Naive thymus-derived CD4-positive, alpha-beta T cell (primary cell): ENCODE results near the gene CRYGS. TPM values are rescaled to one million over a fixed set of nuclear protein-coding genes. Genes with fewer than 3 reads are reported as not detected.
A peak's percentile ranks its signal among the peaks of the same experiment; 100 is the strongest.
"Not testable (repeated sequence)": the region's sequence is repeated elsewhere in the genome, so short reads cannot be mapped to it uniquely, and the experiment has no call there.

Experiments used
- ATAC-seq: fragments of 150-1000 bp; cut with Tn5 transposase; 2 replicates; pipeline ENCODE4 v1.10.0; 2021; ENCODE audit warnings: mild to moderate bottlenecking, moderate library complexity
- CTCF ChIA-PET: fragments of 350-600 bp; sonication (Branson Sonifier 250); formaldehyde crosslinking; loops from one replicate; lab custom pipeline; 2021; ENCODE audit warnings: antibody characterized with exemption; lab: Charles Lee
- POLR2A ChIA-PET: fragments of 350-600 bp; sonication (Branson Sonifier 250); formaldehyde crosslinking; loops from one replicate; lab custom pipeline; 2021; ENCODE audit warnings: antibody characterized with exemption, inconsistent platforms; lab: Charles Lee
- DNase-seq, 9 donors: peaks; one replicate each; pipeline versions ENCODE4 v3.0.0 to v3.0.0-alpha.2; 2020 to 2022; ENCODE audit warnings: mixed read lengths in 1 of 9
- H3K27ac ChIP-seq: one replicate; pipeline ENCODE4 v1.7.0; 2013; ENCODE audit warnings: mild to moderate bottlenecking, low read depth, low read length, moderate library complexity
- H3K27me3 ChIP-seq, 2 donors: one replicate each; pipeline ENCODE4 v1.7.0; 2013; ENCODE audit warnings: low read length in 2 of 2, mild to moderate bottlenecking in 2 of 2, moderate library complexity in 2 of 2; ENCODE audit not compliant: control insufficient read depth in 2 of 2, insufficient read depth in 2 of 2
- H3K36me3 ChIP-seq, 3 experiments: 1 replicate in 2 of 3; 2 replicates in 1 of 3; pipeline ENCODE4 v1.7.0; 2013; ENCODE audit warnings: low read length in 3 of 3, mild to moderate bottlenecking in 3 of 3, moderate library complexity in 1 of 3; ENCODE audit not compliant: insufficient read depth in 3 of 3, control insufficient read depth in 2 of 3
- H3K4me1 ChIP-seq, 2 donors: one replicate each; pipeline ENCODE4 v1.7.0; 2013; ENCODE audit warnings: low read length in 2 of 2, mild to moderate bottlenecking in 2 of 2, moderate library complexity in 1 of 2; ENCODE audit not compliant: control insufficient read depth in 2 of 2, insufficient read depth in 2 of 2
- H3K4me3 ChIP-seq: 2 replicates; pipeline ENCODE4 v1.7.0; 2013; ENCODE audit warnings: mild to moderate bottlenecking, low read length
- H3K9me3 ChIP-seq, 3 experiments: 1 replicate in 2 of 3; 2 replicates in 1 of 3; pipeline ENCODE4 v1.7.0; 2013; ENCODE audit warnings: low read length in 3 of 3; ENCODE audit not compliant: control insufficient read depth in 2 of 3
- H3K27ac Mint-ChIP-seq, 9 donors: one replicate each; pipeline ENCODE4 v1.8.0; 2020 to 2022; ENCODE audit warnings: mixed read lengths in 9 of 9, mild to moderate bottlenecking in 8 of 9, moderate library complexity in 5 of 9, inconsistent platforms in 2 of 9
- H3K27me3 Mint-ChIP-seq, 5 donors: one replicate each; pipeline ENCODE4 v1.8.0; 2021 to 2022; ENCODE audit warnings: mixed read lengths in 5 of 5, mild to moderate bottlenecking in 1 of 5
- H3K36me3 Mint-ChIP-seq, 5 donors: one replicate each; pipeline ENCODE4 v1.8.0; 2020 to 2022; ENCODE audit warnings: mixed read lengths in 5 of 5, mild to moderate bottlenecking in 3 of 5, inconsistent platforms in 1 of 5
- H3K4me1 Mint-ChIP-seq, 7 donors: one replicate each; pipeline ENCODE4 v1.8.0; 2020 to 2022; ENCODE audit warnings: mixed read lengths in 7 of 7, mild to moderate bottlenecking in 3 of 7, inconsistent platforms in 1 of 7
- H3K4me3 Mint-ChIP-seq, 10 donors: one replicate each; pipeline ENCODE4 v1.8.0; 2020 to 2022; ENCODE audit warnings: mild to moderate bottlenecking in 10 of 10, mixed read lengths in 10 of 10, moderate library complexity in 6 of 10, inconsistent platforms in 2 of 10
- H3K9me3 Mint-ChIP-seq, 11 donors: one replicate each; pipeline ENCODE4 v1.8.0; 2020 to 2022; ENCODE audit warnings: mixed read lengths in 11 of 11, mild to moderate bottlenecking in 4 of 11, inconsistent platforms in 1 of 11, moderate library complexity in 1 of 11
- intact Hi-C, 2 donors: fragments of 100-400 bp; cut with micrococcal nuclease; formaldehyde crosslinking; loops; one replicate each; pipeline ENCODE4 v1.15.1; 2023
- polyA plus RNA-seq, 2 donors: library from polyadenylated mRNA; unstranded; fragments of 300-500 nt; fragmentation: Illumina TruSeq; gene quantifications; one replicate each; pipeline ENCODE4 v1.2.3, GENCODE V29; 2021
- total RNA-seq, 6 experiments: library from RNA in 5 of 6; stranded (reverse) in 5 of 6; gene quantifications; 1 replicate in 5 of 6; 2 replicates in 1 of 6; pipeline ENCODE4 v1.2.3 and lab custom pipeline; 2021 to 2026

Gene CRYGS
- total and polyA plus RNA-seq, 7 experiments from 2014 or later: 0.26 to 13.9 (median 4.5) TPM; not detected in 1

GRCh38 chr3:186536883-186537844 lies 7.0 kb downstream of the CRYGS start:
- Histone ChIP-seq H3K4me1 (peaks cover 17 to 18% of the 10 kb centered on the region in 2 donors), H3K27me3 (no peaks in the 10 kb centered on the region), H3K36me3 (no peaks in the 10 kb centered on the region), H3K9me3 (no peaks in the 10 kb centered on the region), H3K4me3 (no peak overlapping the region), H3K27ac (no peak overlapping the region)
- ChIA-PET POLR2A (no interaction called here), CTCF (interaction anchor here (0.6 to 2.7 kb wide), 5 partner anchors 15 to 559 kb away, joined by 3 to 14 read pairs (median 5); no protein-coding TSS in a partner anchor)
- ATAC-seq: no peak
- intact Hi-C loops: loop anchor here in 1 of 2 donors (10.0 kb wide), 1 partner anchor 122 kb away; no protein-coding TSS in a partner anchor
- Mint-ChIP-seq H3K27me3 (no peaks in the 10 kb centered on the region), H3K27ac (peak overlapping the region in 2 of 9 donors; percentile 53 to 57), H3K4me3 (no peak overlapping the region), H3K9me3 (no peaks in the 10 kb centered on the region), H3K4me1 (peaks cover 20 to 40% (median 28%) of the 10 kb centered on the region in 7 donors), H3K36me3 (peaks cover 0 to 3% (median 0%) of the 10 kb centered on the region in 5 donors)
- no peak for DNase-seq

GRCh38 chr3:186534113-186534669 lies 10.0 kb downstream of the CRYGS start:
- ChIA-PET CTCF (interaction anchor here (1.0 to 1.1 kb wide), 2 partner anchors 16 to 684 kb away, joined by 3 to 6 read pairs; no protein-coding TSS in a partner anchor), POLR2A (interaction anchor here (1.1 kb wide), 1 partner anchor 16 kb away, joined by 3 read pairs; no protein-coding TSS in a partner anchor)
- Mint-ChIP-seq H3K36me3 (peaks cover 0 to 4% (median 3%) of the 10 kb centered on the region in 5 donors), H3K27ac (peak overlapping the region in 5 of 9 donors; percentile 10 to 87 (median 51)), H3K4me1 (peaks cover 20 to 38% (median 34%) of the 10 kb centered on the region in 7 donors), H3K27me3 (no peaks in the 10 kb centered on the region), H3K4me3 (peak overlapping the region in 6 of 10 donors; percentile 14 to 48 (median 35)), H3K9me3 (peaks cover 0 to 3% (median 0%) of the 10 kb centered on the region in 11 donors)
- Histone ChIP-seq H3K4me3 (no peak overlapping the region), H3K27ac (no peak overlapping the region), H3K9me3 (no peaks in the 10 kb centered on the region), H3K27me3 (no peaks in the 10 kb centered on the region), H3K4me1 (peaks cover 14 to 22% of the 10 kb centered on the region in 2 donors), H3K36me3 (no peaks in the 10 kb centered on the region)
- DNase-seq (peak in 4 of 9 donors; percentile 25 to 61 (median 43)), ATAC-seq (peak; percentile 92)
- intact Hi-C loops: loop anchor here (1.0 to 10.0 kb wide), 4 partner anchors 15 to 383 kb away; no protein-coding TSS in a partner anchor

- no peak overlapping the region for H3K4me3 Mint-ChIP-seq
- no peak for DNase-seq
- intact Hi-C loops: loop anchor here in 1 of 2 donors (10.0 kb wide), 1 partner anchor 118 kb away; no protein-coding TSS in a partner anchor
Measured at GRCh38 chr3:186532598-186533072, 11.5 kb downstream of the CRYGS start.

GRCh38 chr3:186531694-186532093 lies 12.5 kb downstream of the CRYGS start:
- H3K4me3 Mint-ChIP-seq, H3K36me3 ChIP-seq, H3K4me3 ChIP-seq, ATAC-seq, DNase-seq, H3K27me3 ChIP-seq, H3K9me3 Mint-ChIP-seq, H3K27me3 Mint-ChIP-seq, CTCF ChIA-PET, H3K9me3 ChIP-seq, H3K27ac Mint-ChIP-seq, H3K27ac ChIP-seq: not testable (repeated sequence)
- Mint-ChIP-seq H3K36me3 (peaks cover 3 to 13% (median 8%) of the 10 kb centered on the region in 5 donors), H3K4me1 (peaks cover 34 to 55% (median 39%) of the 10 kb centered on the region in 7 donors)
- POLR2A ChIA-PET: interaction anchor here (1.3 kb wide), 1 partner anchor 12 kb away, joined by 4 read pairs; no protein-coding TSS in a partner anchor
- peaks cover 14 to 28% of the 10 kb centered on the region in 2 donors for H3K4me1 ChIP-seq
- intact Hi-C loops: loop anchor here in 1 of 2 donors (10.0 kb wide), 1 partner anchor 117 kb away; no protein-coding TSS in a partner anchor

More at GRCh38 chr3:186532598-186533072, 11.5 kb downstream of the CRYGS start:
- peaks cover 3 to 12% (median 8%) of the 10 kb centered on the region in 5 donors for H3K36me3 Mint-ChIP-seq
- Histone ChIP-seq H3K9me3 (no peaks in the 10 kb centered on the region), H3K4me3 (no peak overlapping the region), H3K4me1 (peaks cover 14 to 28% of the 10 kb centered on the region in 2 donors), H3K36me3 (no peaks in the 10 kb centered on the region), H3K27me3 (no peaks in the 10 kb centered on the region), H3K27ac (no peak overlapping the region)
- ChIA-PET CTCF (no interaction called here), POLR2A (interaction anchor here (0.6 to 1.3 kb wide), 2 partner anchors 13 to 334 kb away, joined by 3 to 4 read pairs; no protein-coding TSS in a partner anchor)
- no peaks in the 10 kb centered on the region for H3K27me3 Mint-ChIP-seq
- H3K9me3 Mint-ChIP-seq: peaks cover 0 to 3% (median 0%) of the 10 kb centered on the region in 11 donors
- ATAC-seq: no peak
- no peak overlapping the region for H3K27ac Mint-ChIP-seq
- H3K4me1 Mint-ChIP-seq: peaks cover 36 to 54% (median 41%) of the 10 kb centered on the region in 7 donors

GRCh38 chr3:186530415-186530814 lies 13.8 kb downstream of the CRYGS start:
- POLR2A ChIA-PET: no interaction called here
- Histone ChIP-seq H3K4me3 (no peak overlapping the region), H3K36me3 (no peaks in the 10 kb centered on the region), H3K4me1 (peaks cover 14 to 28% of the 10 kb centered on the region in 2 donors), H3K27me3 (no peaks in the 10 kb centered on the region), H3K27ac (no peak overlapping the region), H3K9me3 (no peaks in the 10 kb centered on the region)
- Mint-ChIP-seq H3K36me3 (peaks cover 3 to 16% (median 8%) of the 10 kb centered on the region in 5 donors), H3K27ac (no peak overlapping the region), H3K4me1 (peaks cover 28 to 55% (median 39%) of the 10 kb centered on the region in 7 donors), H3K27me3 (no peaks in the 10 kb centered on the region), H3K9me3 (peaks cover 0 to 3% (median 0%) of the 10 kb centered on the region in 11 donors), H3K4me3 (no peak overlapping the region)
- ATAC-seq (no peak), DNase-seq (no peak)
- CTCF ChIA-PET: interaction anchor here (0.7 kb wide), 1 partner anchor 549 kb away, joined by 3 read pairs; no protein-coding TSS in a partner anchor
- intact Hi-C loops: loop anchor here in 1 of 2 donors (10.0 kb wide), 1 partner anchor 116 kb away; no protein-coding TSS in a partner anchor
